SW 1271 (cell line): ENCODE results near the gene THBS3.

Experiments
- DNase-seq, 2 experiments: peaks; one replicate each; lab custom pipeline; 2025; lab: John Stamatoyannopoulos, UW

Gene THBS3

DNA sequence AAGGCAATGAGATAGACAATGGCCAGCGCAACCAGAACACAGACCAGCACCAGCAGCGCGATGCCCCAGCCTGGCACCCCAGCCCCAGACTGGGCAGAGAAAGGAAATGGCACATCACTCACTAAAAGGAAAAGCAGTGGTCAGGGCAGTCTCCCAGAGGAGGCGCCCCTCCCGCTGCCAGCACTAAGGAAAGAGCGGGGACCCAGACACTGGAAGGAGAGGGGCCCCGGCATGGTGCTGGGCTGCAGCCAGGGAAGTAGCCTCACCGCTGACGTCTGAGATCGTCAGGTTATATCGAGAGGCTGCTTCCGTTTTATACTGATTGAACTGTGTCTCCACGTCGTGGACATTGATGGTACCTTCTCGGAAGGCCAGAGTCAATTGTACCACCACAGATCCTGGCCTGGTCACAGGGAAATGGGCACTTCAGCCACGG, 20.2 kb downstream of the THBS3 start:
- no peak for DNase-seq

DNA sequence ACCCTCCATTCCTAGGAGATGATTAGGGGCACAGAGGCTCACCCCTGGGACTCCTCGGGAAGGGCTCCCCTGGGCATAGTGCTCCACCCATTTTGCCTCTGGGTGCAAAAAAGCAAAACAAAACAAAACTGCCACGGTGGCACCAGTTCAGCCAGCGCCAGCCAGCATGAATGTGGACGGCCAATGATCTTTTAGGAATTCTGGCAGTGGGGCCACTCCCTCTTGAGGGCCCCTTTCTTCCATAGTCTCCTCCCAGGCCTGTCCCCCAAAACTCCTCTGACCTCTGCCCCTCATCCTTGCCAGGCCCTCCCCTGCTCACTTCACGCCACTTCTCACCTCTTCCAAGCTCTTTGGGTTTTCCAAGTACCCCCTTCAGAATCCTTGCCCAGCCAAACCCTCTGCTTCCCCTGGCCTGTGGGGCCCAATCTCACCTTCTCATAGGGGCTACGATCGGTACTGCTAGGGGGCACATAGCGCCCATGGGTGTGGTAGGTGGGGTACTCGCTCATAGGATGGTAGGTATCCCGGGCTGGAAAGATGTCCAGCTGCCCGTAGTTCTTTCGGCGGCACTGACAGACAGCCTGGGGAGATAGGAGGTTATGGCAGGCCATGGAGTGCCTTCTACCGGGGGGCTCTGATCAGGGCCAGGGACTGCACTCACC, 20.8 kb downstream of the THBS3 start:
- no peak for DNase-seq

DNA sequence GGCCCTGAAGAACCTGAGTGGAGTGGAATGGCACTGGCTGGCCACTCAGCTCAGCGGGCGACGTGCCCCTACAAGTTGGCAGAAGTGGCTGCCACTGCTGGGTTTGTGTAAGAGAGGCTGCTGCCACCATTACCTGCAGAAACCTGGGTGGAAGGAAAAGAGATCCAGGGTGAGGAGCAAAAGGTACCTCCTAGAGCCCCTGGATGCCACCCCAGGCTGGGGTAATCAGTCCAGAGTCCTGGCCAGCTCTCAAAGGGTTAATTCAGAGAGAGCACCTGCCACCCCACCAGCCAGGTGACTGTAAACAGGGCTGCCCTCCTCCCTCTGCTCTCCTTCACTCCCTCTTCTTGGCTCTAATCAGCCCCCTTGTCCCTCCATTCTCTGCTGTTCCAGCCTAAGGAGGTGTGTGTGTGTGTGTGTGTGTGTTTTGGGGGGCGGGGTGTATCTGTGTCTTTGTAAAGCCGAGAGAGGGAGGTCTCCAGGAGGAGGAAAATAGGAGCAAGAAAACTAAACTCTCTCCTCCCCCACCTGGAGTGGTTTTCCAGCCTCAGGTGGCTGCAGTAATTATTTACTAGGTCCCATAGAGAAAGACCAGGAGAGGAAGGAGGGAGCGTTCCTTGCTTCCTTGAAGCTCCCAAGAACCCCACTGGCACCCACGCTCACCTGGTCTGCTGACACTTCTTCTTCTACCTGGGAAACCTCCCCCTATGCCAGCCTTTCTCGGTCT, 21.5 kb downstream of the THBS3 start:
- DNase-seq, result no peak

DNA sequence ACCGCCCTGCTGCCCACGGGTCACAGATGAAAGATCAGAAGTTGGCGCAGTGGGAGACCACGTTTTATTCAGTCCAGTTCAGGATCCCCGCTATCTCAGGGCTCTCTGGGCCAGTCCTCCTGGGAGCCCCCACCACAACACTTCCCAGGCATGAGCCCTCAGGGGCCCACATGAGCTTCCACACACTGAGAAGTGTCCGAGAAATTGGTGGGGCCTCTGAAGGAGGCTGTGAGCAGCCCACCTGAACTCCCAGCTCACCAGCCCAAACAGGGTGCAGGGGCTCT, 22.0 kb downstream of the THBS3 start:
- DNase-seq, result no peak

DNA sequence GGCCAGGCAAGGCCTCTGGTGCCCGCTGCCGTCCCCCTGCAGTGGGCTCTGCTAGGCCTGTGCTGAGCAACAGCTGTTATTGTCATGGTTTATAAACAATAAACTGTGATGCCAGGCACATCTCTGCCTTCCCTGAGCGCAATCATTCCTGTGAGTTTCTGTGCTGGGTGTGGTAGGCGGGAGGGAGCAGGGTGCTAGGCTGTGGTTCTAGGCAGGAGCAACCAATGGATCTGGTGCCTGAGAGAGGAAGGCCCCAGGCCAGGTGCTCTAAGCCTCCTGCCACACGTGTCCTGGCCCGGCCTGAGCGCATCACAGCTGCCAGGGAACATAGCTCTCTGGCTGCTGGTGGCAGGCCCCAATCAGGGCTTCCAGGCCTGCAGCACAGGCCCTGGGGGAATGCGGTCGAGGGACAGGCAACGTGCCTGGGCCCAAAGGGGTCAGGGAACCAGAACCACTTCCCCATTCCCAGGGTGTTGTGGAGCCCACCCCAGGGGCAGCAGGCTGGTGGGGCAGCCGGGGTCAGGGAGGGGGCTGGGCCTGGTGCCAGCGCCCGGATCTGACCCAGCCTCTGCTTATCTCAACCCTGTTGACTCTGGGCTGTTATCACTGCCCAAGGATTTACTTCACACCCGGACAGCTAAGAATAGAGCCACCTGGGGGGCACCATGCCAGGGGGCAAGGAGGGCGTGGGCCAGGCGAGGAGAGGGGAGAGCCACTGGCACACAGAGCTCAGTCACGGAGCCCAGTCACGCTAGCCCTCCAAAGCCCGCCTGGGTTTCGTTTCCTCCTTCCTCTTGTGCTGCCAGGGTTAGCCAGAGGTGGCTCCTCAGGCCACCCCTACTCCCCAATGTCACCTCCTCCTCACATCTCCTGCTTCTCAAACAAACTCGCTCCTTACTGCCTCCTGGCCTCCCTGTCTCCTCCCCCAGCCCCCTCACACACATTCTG, 22.6 kb downstream of the THBS3 start:
- no peak for DNase-seq

DNA sequence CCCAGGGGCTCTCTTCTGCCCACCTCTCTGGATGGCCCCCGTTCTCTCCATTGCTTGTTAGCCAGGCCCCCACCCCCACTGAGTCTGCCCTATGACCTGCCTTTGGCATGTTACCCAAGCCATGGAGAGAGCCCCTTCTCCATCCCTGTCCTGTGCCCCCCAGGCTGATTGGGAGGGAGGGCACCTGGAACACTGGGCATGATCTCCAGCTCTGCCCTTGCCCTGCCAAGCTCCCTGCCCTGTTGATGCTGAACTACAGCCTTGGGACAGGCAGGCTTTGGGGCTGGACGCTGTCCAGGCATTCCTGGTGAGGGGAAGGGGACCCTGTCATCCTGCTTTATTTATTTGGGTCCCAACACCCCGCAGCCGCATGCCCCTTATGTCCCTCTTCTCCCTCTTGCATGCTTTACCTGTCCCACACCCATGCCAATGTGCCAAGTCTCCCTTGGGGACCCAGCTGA, 23.3 kb downstream of the THBS3 start:
- DNase-seq, result no peak

DNA sequence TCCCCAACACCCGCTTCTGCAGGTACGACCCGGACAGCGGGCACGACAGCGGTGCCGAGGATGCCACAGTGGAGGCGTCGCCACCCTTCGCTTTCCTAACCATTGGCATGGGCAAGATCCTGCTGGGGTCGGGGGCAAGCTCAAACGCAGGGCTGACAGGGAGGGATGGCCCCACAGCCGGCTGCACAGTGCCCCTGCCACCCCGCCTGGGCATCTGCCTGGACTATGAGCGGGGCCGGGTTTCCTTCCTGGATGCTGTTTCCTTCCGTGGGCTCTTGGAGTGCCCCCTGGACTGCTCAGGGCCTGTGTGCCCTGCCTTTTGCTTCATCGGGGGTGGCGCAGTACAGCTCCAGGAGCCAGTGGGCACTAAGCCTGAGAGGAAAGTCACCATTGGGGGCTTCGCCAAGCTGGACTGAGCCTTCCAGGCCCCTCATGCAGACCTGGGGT, 23.9 kb downstream of the THBS3 start:
- no peak for DNase-seq

DNA sequence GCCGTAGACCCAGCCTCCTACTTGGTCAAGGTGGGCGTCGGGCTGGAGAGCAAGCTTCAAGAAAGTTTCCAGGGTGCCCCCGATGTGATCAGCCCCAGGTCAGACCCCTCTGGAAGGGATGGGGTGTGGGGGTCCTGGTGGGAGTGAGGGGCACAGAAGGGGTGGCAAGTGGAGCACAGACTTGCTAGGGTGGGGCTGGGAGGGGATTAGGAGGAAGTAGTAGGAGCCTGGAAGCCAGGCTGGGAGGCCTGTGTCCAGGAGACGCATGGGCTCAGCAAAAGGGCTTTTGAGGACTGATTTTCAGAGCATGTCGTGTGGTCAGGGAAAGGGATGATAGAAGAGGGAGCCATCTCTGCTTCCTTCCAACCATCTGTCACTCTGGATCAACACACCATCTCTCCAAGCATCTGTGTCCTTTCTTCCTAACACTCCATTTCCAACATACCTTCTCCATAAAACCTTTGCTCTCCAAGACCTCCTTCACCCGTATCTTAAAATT, 25.6 kb downstream of the THBS3 start:
- DNase-seq, result no peak

DNA sequence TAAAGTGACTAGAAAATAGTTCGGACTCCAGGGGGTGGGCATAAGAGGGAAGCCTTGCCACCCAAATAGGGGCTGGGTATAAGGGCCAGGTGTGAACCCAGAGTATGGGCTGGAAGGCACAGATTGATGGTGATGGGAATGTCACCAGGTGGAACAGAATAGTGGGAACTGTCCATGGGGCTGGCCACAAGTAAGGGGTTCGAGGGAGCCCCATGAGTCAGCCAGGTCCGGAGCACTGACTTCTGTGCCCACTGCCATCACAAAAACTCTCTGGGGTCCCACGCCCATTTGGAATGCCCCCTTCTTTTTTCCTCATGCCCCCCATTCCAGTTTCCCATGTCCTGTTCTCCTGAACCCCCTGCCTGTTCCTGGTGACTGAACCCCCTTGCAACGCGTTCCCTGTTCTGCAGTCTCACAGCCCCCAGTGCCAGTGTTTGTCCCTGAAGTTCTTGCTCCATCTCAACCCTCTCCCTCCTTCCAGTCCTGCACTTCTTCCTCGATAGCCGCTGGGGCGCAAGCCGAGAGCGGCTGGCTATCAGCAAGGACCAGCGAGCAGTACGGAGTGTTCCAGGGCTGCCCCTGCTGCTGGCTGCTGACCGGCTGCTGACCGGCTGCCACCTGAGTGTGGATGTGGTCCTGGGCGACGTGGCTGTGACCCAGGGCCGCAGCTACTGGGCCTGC, 26.2 kb downstream of the THBS3 start:
- DNase-seq, result no peak

DNA sequence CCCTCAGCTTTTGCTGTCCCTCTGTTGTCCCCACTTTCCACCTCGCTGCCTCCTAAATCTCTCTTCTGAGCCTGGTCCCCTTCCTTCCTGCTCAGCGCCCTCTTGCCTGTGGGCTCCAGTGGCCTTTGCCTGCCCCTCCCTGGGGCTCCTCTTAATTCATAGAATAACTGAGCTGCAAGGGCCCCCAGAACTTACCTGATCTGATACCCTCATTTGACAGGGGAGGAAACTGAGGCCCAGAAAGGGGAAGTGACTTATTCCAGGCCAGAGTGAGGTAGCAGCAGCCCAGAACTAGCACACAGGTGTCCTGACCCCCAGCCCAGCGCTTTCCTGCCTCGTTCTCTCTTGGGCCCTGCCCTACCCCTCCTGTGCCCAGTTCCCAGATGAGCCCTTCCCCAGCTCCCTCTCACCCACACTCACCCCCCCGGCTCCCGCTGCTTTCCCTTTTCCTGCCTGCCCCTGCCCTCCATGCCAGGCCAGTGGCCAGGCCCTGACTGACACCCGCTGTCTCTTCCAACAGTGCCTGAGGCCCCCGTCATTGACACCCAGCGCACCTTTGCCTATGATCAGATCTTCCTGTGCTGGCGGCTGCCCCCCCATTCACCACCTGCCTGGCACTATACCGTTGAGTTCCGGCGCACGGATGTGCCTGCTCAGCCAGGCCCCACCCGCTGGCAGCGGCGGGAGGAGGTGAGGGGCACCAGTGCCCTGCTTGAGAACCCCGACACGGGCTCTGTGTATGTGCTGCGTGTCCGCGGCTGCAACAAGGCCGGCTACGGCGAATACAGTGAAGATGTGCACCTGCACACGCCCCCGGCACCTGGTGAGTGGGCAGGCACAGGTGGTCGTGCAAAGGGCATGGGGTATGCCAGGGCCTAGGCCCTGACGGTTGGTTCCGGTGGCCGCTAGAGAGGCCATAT, 28.3 kb downstream of the THBS3 start:
- DNase-seq, result no peak

DNA sequence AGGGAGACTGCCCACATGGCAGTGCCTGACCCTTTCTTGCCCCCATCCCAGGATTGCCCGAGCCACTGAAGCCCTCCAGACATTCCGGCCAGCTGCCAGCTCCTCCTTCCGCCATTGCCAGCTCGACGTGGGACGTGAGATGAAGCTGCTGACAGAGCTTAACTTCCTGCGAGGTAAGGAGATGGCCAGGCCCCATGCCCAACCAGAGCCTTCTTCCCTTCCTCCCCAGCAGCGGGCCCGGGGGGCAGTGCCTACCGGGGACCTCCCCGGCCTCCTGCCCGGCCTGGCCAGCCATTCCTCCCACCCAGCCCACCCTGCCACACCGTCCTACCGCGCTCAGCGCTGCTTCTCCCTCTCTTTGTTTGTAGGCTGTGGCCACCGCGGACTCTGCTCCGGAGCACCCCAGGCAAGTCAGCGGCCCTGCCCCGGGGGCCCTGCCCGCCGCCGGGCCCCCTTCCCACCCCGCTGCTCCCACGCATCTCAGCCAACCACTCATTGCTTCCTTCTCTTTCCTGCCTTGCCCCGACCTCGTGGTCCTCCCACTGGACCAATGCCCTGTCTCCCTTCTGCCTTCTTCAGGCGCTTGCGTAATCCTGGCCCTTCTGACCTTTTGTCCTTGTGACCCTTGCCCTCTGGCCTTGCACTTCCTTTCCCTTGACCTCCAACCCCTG, 29.1 kb downstream of the THBS3 start:
- no peak for DNase-seq

DNA sequence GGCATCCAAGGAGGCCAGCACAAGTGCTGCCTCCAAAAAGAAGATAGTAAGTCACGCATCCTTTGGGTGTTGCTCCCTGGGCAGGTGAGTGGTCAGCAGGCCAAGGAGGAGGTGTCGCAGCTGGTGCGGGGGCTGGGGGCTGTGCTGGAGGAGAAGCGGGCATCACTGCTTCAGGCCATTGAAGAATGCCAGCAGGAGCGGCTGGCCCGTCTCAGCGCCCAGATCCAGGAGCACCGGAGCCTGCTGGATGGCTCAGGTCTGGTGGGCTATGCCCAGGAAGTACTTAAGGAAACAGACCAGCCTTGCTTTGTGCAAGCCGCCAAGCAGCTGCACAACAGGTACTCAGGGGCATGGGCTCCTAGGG, 29.8 kb downstream of the THBS3 start:
- DNase-seq, result no peak

DNA sequence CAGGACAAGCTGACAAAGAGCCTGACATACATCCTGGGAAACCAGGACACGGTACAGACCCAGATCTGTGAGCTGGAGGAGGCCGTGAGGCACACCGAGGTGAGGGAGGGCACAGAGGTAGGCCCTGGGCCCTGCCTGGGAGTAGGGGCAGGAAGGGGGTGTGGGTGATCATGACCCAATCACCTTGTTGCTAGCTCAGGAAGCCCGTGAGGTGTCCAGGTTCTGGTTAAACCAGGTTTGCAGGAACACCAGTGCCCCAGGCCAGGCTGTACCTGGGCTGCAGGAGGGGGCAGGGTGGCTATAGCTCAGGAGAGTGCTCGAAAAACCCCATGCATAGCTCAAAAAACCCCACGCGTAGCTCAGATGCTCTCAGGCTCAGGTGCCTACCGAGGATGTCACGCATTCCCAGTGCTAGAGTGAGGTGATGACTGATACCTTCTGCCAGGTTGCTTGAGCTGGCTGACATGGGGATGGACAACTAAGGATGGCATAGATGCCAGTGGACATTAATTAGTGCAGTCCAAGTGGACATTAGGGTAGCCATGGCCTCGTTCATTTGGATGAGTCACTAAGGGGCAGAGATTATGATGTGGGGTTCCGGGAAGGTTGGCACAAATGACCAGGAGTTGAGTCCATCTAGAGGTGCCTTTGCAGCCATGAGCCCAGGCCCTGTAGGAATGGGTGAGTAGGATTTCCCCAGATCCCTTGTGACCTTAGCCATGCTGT, 30.3 kb downstream of the THBS3 start:
- no peak for DNase-seq

DNA sequence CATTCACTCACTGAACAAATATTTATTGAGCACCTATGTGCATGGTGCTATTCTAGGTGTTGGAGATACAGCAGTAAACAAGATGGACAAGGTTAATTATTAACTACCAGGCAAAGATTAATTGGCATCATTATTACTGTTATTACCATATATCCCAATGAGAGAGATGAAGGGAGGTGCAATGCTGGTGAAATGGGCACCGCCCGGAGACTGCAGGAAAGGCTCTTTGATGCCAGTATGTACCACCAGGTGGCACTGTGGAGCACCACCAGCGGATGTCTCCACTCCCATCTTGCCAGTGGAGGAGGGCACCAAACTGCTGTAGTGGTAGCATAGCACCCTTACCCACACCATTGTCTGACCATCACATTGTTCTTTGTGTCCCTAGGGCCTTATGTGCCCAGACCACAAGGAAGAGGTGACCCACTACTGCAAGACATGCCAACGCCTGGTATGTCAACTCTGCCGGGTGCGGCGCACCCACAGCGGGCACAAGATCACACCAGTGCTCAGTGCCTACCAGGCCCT, 31.1 kb downstream of the THBS3 start:
- peak; percentile 17 to 39 for DNase-seq

DNA sequence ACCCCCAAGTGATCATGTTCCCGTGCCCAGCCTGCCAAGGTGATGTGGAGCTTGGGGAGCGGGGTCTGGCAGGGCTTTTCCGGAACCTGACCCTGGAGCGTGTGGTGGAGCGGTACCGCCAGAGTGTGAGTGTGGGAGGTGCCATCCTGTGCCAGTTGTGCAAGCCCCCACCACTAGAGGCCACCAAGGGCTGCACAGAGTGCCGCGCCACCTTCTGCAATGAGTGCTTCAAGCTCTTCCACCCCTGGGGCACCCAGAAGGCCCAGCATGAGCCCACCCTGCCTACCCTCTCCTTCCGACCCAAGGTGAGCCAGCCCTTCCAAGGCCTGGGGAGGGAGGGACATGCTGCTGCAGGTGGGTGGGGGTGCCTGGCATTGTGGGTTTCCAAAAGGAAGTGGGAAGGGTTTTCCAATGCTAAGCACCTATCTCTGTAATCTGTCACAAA, 31.7 kb downstream of the THBS3 start:
- no peak for DNase-seq

DNA sequence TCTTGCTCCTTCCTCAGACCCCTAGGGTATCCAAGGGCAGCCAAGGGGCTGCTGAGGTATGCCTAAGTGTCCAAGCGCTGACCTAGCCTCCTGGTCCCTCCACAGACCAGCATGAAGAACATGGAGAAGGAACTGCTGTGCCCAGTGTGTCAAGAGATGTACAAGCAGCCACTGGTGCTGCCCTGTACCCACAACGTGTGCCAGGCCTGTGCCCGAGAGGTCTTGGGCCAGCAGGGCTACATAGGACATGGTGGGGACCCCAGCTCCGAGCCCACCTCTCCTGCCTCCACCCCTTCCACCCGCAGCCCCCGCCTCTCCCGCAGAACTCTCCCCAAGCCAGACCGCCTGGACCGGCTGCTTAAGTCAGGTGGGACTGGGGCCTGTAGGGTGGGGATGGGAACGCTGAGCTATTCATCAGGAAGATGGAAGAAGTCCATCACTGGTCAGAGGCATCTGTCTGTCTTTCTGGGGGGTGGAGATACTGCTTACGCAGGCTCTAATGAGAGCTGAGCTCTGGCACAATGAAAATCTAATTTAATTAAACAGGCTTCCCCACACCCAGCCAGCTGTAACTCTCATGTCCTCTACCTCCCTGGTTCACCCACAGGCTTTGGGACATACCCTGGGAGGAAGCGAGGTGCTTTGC, 32.3 kb downstream of the THBS3 start:
- no peak for DNase-seq

DNA sequence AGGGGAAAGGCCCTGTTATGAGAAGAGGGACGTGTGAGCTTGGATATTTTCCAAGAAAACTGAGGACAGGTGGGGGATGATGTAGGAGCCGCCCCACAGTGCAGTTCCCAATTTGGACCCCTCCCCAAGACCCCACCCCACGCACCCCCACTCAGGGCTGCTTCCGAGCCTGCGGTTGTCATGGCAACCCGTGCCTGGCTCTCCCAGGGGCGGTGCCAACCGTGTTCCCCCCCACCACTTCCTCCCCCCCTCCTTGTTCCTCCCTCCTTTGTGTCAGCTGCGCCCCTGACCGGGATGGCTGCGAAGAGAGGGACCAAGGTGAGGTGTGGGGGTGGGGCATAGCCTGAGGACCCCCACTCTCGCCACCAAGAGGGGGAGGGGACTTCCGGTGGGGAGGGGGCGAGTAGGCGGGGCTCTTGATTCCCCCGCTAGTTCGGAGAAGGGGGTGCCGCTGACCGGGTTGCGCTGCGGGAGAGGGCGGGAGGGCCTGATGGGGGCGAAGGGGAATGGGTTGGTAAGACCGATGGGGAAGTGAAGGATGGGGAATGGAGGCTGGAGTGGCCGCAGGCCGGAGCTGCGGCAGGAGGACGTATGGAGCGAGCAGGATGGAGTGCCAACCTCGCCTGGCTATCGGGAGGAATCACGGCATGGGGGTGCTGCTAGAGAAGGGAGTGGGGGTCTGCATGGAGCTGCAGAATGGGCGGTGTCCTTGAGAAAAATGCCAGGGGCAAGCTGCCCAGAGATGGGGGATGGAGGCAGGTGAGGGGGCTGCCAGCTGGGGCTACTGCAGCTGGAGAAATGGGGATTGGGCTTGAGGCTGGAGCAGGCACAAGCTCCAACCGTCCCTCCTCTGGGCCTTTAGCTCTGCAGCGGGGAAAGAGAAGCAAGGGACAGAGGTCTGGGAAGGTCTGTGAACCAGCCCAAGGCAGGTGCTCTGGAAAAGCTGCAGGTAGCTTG, 33.1 kb downstream of the THBS3 start:
- no peak for DNase-seq
